SK-N-SH treated with all-trans-retinoic acid at 6 μM for 48 hours (cell line): ENCODE data around the gene CPA1.

Source experiments
- ARNTL ChIP-seq: fragments of 450-650 bp; formaldehyde crosslinking; IDR thresholded peaks from 2 replicates; pipeline ENCODE4 v1.5.0; 2020; ENCODE audit warnings: low read depth, mild to moderate bottlenecking, moderate library complexity, borderline replicate concordance
- ISL1 ChIP-seq: fragments of 250-450 bp; sonication (Bioruptor Pico); IDR thresholded peaks from 2 replicates; pipeline ENCODE4 v2.1.2; 2022; ENCODE audit warnings: mild to moderate bottlenecking, moderate library complexity
- OSR1 ChIP-seq: fragments of 250-450 bp; sonication (Bioruptor Pico); IDR thresholded peaks from 2 replicates; pipeline ENCODE4 v1.8.0; 2022; ENCODE audit warnings: moderate library complexity, mild to moderate bottlenecking, inconsistent platforms
- POU6F1 ChIP-seq: fragments of 250-450 bp; sonication (Bioruptor Pico); IDR thresholded peaks from 2 replicates; pipeline ENCODE4 v1.8.0; 2021; ENCODE audit warnings: low read depth, mild to moderate bottlenecking, moderate library complexity, borderline replicate concordance
- RARB ChIP-seq: fragments of 250-450 bp; sonication (Bioruptor Pico); IDR thresholded peaks from 2 replicates; pipeline ENCODE4 v1.8.0; 2021; ENCODE audit warnings: mild to moderate bottlenecking, moderate library complexity
- TCF4 ChIP-seq: fragments of 250-450 bp; sonication (Bioruptor Pico); IDR thresholded peaks from 2 replicates; pipeline ENCODE4 v1.8.0; 2021; ENCODE audit warnings: mild to moderate bottlenecking, moderate library complexity, borderline replicate concordance
- ZNF8 ChIP-seq: fragments of 450-650 bp; formaldehyde crosslinking; IDR thresholded peaks from 2 replicates; pipeline ENCODE4 v1.5.0; 2020; ENCODE audit warnings: mild to moderate bottlenecking, moderate library complexity
- TF ChIP-seq, protein P1 (sequence below): fragments of 250-450 bp; sonication (Bioruptor Pico); IDR thresholded peaks from 2 replicates; pipeline ENCODE4 v1.8.0; 2020; ENCODE audit warnings: mild to moderate bottlenecking, moderate library complexity, borderline replicate concordance
- TF ChIP-seq, protein P2 (sequence below): fragments of 250-450 bp; sonication (Bioruptor Pico); IDR thresholded peaks from 2 replicates; pipeline ENCODE4 v1.5.0; 2020; ENCODE audit warnings: mild to moderate bottlenecking, moderate library complexity

- TF ChIP-seq OSR1 (CRISPR knock-in tag) (no peak), ZNF8 (no peak), RARB (CRISPR knock-in tag) (no peak), POU6F1 (no peak), ISL1 (CRISPR knock-in tag) (peak; percentile 34), TCF4 (CRISPR knock-in tag) (no peak), ARNTL (no peak)
- TF ChIP-seq, protein P1, sequence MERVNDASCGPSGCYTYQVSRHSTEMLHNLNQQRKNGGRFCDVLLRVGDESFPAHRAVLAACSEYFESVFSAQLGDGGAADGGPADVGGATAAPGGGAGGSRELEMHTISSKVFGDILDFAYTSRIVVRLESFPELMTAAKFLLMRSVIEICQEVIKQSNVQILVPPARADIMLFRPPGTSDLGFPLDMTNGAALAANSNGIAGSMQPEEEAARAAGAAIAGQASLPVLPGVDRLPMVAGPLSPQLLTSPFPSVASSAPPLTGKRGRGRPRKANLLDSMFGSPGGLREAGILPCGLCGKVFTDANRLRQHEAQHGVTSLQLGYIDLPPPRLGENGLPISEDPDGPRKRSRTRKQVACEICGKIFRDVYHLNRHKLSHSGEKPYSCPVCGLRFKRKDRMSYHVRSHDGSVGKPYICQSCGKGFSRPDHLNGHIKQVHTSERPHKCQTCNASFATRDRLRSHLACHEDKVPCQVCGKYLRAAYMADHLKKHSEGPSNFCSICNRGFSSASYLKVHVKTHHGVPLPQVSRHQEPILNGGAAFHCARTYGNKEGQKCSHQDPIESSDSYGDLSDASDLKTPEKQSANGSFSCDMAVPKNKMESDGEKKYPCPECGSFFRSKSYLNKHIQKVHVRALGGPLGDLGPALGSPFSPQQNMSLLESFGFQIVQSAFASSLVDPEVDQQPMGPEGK (CRISPR knock-in tag): peak; percentile 64; the same call in 1 of the 2 replicates
- TF ChIP-seq, protein P2, sequence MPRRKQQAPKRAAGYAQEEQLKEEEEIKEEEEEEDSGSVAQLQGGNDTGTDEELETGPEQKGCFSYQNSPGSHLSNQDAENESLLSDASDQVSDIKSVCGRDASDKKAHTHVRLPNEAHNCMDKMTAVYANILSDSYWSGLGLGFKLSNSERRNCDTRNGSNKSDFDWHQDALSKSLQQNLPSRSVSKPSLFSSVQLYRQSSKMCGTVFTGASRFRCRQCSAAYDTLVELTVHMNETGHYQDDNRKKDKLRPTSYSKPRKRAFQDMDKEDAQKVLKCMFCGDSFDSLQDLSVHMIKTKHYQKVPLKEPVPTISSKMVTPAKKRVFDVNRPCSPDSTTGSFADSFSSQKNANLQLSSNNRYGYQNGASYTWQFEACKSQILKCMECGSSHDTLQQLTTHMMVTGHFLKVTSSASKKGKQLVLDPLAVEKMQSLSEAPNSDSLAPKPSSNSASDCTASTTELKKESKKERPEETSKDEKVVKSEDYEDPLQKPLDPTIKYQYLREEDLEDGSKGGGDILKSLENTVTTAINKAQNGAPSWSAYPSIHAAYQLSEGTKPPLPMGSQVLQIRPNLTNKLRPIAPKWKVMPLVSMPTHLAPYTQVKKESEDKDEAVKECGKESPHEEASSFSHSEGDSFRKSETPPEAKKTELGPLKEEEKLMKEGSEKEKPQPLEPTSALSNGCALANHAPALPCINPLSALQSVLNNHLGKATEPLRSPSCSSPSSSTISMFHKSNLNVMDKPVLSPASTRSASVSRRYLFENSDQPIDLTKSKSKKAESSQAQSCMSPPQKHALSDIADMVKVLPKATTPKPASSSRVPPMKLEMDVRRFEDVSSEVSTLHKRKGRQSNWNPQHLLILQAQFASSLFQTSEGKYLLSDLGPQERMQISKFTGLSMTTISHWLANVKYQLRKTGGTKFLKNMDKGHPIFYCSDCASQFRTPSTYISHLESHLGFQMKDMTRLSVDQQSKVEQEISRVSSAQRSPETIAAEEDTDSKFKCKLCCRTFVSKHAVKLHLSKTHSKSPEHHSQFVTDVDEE: no peak; the same call in 1 of the 2 replicates
Measured at GRCh38 chr7:130365511-130366441, 14.5 kb upstream of the CPA1 start.
